RWPE2 (cell line): ENCODE measurements around the gene FAM24B.
A peak's percentile ranks its signal among the peaks of the same experiment; 100 is the strongest.

ENCODE experiments used
- ATAC-seq: fragments of 200-7000 bp; cut with Tn5 transposase; 3 replicates; pipeline ENCODE4 v1.9.1; 2021; ENCODE audit warnings: low read depth
- DNase-seq: peaks from one replicate; pipeline ENCODE4 v3.0.0-alpha.2; 2020; ENCODE audit warnings: low spot score
- H3K27ac ChIP-seq: fragments of 450-650 bp; 2 replicates; pipeline ENCODE4 v1.5.1; 2017; ENCODE audit warnings: mild to moderate bottlenecking; ENCODE audit not compliant: poor library complexity, severe bottlenecking
- H3K27me3 ChIP-seq: fragments of 250-450 bp; sonication (Bioruptor Pico); 2 replicates; pipeline ENCODE4 v1.5.1; 2021; ENCODE audit warnings: mild to moderate bottlenecking, moderate library complexity; ENCODE audit not compliant: insufficient read depth, poor library complexity, severe bottlenecking
- H3K36me3 ChIP-seq: fragments of 250-450 bp; sonication (Bioruptor Pico); 2 replicates; pipeline ENCODE4 v1.5.1; 2020; ENCODE audit warnings: low read depth, mild to moderate bottlenecking, moderate library complexity
- H3K4me1 ChIP-seq: fragments of 250-450 bp; sonication (Bioruptor Pico); 2 replicates; pipeline ENCODE4 v1.5.1; 2021; ENCODE audit warnings: mild to moderate bottlenecking, moderate library complexity; ENCODE audit not compliant: insufficient read depth, poor library complexity, severe bottlenecking
- H3K4me3 ChIP-seq: fragments of 250-450 bp; sonication (Bioruptor Pico); 2 replicates; pipeline ENCODE4 v1.5.1; 2021; ENCODE audit warnings: mild to moderate bottlenecking, moderate library complexity; ENCODE audit not compliant: severe bottlenecking
- H3K9me3 ChIP-seq: fragments of 250-450 bp; sonication (Bioruptor Pico); 2 replicates; pipeline ENCODE4 v1.5.1; 2021; ENCODE audit warnings: mild to moderate bottlenecking, moderate library complexity; ENCODE audit not compliant: severe bottlenecking
- CTCF ChIP-seq: fragments of 450-650 bp; IDR thresholded peaks from one replicate; pipeline ENCODE4 v1.5.1; 2017; ENCODE audit warnings: mild to moderate bottlenecking, moderate library complexity; ENCODE audit not compliant: poor library complexity, severe bottlenecking

The FAM24B gene

GRCh38 chr10:122864901-122865300 is 14.5 kb downstream of the FAM24B start:
- no peak for TF ChIP-seq CTCF
- H3K27ac ChIP-seq, result peak overlapping the region; percentile 91
- no peaks in the 10 kb centered on the region for H3K9me3 ChIP-seq
- DNase-seq (no peak), ATAC-seq (peak; percentile 76)
- H3K4me3 ChIP-seq, result no peak overlapping the region
- H3K27me3 ChIP-seq, result no peaks in the 10 kb centered on the region
- H3K4me1 ChIP-seq, result peaks cover 62% of the 10 kb centered on the region
- H3K36me3 ChIP-seq, result peaks cover 16% of the 10 kb centered on the region; the same call in 1 of the 2 replicates

- Histone ChIP-seq H3K27ac (peak overlapping the region; percentile 91), H3K9me3 (no peaks in the 10 kb centered on the region), H3K36me3 (peaks cover 16% of the 10 kb centered on the region; the same call in 1 of the 2 replicates), H3K4me1 (peaks cover 62% of the 10 kb centered on the region), H3K27me3 (no peaks in the 10 kb centered on the region), H3K4me3 (no peak overlapping the region)
- ATAC-seq (no peak), DNase-seq (no peak)
- TF ChIP-seq CTCF, result no peak
These were observed 15.2 kb downstream of the FAM24B start for GRCh38 chr10:122864194-122864592.

- Histone ChIP-seq H3K9me3 (no peaks in the 10 kb centered on the region), H3K4me3 (no peak overlapping the region), H3K27me3 (no peaks in the 10 kb centered on the region), H3K27ac (peak overlapping the region; percentile 91), H3K36me3 (peaks cover 22% of the 10 kb centered on the region), H3K4me1 (peaks cover 62% of the 10 kb centered on the region)
- no peak for TF ChIP-seq CTCF
- no peak for DNase-seq
- ATAC-seq, result no peak
These were observed 15.9 kb downstream of the FAM24B start for GRCh38 chr10:122863216-122864193.

GRCh38 chr10:122861711-122862161 is 17.6 kb downstream of the FAM24B start:
- H3K27ac ChIP-seq, result peak overlapping the region; percentile 91
- ATAC-seq (peak; percentile 90), DNase-seq (no peak)
- no peak overlapping the region for H3K4me3 ChIP-seq
- no peaks in the 10 kb centered on the region for H3K9me3 ChIP-seq
- TF ChIP-seq CTCF, result no peak
- peaks cover 29% of the 10 kb centered on the region for H3K36me3 ChIP-seq
- H3K4me1 ChIP-seq, result peaks cover 54% of the 10 kb centered on the region
- H3K27me3 ChIP-seq, result no peaks in the 10 kb centered on the region
